ENCODE measurements around the gene PRR16.
"Not testable (repeated sequence)": the region's sequence is repeated elsewhere in the genome, so short reads cannot be mapped to it uniquely, and the experiment has no call there.

GRCh38 chr5:120697670-120698327, 233.7 kb downstream of the PRR16 start:
- TF ChIP-seq ZNF396 (CRISPR knock-in tag; IDR thresholded peaks at IDR 0.05; ENCODE audit: borderline replicate concordance); ATF3 (CRISPR knock-in tag; conservative IDR thresholded peaks at IDR 0.05); FOXP1 (CRISPR knock-in tag; IDR thresholded peaks at IDR 0.05; ENCODE audit: borderline replicate concordance); CTCF (IDR thresholded peaks at IDR 0.05); E2F4 (CRISPR knock-in tag; IDR thresholded peaks at IDR 0.05; ENCODE audit: borderline replicate concordance, low read depth): not testable (repeated sequence)

Measured in WTC11 (cell line).